HG03175 (cell line): ENCODE measurements around the gene NPY4R2.
"Not testable (repeated sequence)": the region's sequence is repeated elsewhere in the genome, so short reads cannot be mapped to it uniquely, and the experiment has no call there.

Experiments used
- ATAC-seq: cut with Tn5 transposase; IDR thresholded peaks from one replicate; pipeline ENCODE4 v1.9.1; 2021; ENCODE audit warnings: mild to moderate bottlenecking, moderate library complexity; ENCODE audit not compliant: unreplicated experiment

NPY4R2 gene

GRCh38 chr10:47928225-47928624 is 9.8 kb downstream of the NPY4R2 start:
- ATAC-seq, result not testable (repeated sequence)

- ATAC-seq, result not testable (repeated sequence)
These were observed 14.4 kb downstream of the NPY4R2 start for GRCh38 chr10:47932824-47933223.

- ATAC-seq, result not testable (repeated sequence)
These were observed 15.0 kb downstream of the NPY4R2 start for GRCh38 chr10:47933462-47933861.

DNA sequence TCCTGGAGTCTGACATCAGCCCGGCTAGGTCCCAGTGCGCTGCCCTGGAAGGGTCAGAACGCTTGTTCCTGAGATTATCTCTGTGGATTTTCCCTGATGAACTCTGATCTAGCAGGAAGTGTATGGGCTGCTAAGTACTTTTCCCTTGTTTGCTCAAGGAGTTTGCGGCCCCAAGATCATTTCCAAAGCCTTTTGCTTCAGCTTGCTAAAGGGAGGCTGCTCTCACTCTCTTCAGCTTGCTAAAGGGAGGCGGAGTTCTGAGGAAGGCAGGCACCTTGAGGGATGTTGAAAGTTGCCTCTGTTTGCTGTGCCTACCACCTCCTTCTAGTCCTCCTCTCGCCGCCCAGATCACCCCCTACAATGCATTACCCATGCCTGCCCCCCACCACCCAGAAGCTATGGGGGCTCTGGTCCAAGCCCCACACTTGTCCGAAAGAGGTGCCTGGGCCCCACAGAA is 18.3 kb downstream of the NPY4R2 start:
- ATAC-seq, result not testable (repeated sequence)

GRCh38 chr10:47937634-47938033 is 19.2 kb downstream of the NPY4R2 start:
- not testable (repeated sequence) for ATAC-seq

- not testable (repeated sequence) for ATAC-seq
These were observed 22.4 kb downstream of the NPY4R2 start for GRCh38 chr10:47940821-47941220.

DNA sequence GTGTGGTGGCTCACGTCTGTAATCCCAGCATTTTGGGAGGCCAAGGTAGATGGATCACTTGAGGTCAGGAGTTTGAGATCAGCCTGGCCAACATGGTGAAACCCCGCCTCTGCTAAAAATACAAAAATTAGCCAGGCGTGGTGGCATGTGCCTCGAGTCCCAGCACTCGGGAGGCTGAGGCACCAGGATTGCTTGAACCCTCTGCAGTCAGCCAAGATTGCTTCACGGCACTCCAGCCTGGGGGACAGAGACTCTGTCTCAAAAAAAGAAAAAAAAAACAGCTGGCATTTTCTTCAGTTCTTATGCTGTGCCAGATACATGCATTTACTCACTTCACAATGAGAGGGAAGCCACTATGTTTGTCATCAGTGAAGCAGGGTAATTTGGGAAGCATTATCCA is 22.9 kb downstream of the NPY4R2 start:
- ATAC-seq, result not testable (repeated sequence)

DNA sequence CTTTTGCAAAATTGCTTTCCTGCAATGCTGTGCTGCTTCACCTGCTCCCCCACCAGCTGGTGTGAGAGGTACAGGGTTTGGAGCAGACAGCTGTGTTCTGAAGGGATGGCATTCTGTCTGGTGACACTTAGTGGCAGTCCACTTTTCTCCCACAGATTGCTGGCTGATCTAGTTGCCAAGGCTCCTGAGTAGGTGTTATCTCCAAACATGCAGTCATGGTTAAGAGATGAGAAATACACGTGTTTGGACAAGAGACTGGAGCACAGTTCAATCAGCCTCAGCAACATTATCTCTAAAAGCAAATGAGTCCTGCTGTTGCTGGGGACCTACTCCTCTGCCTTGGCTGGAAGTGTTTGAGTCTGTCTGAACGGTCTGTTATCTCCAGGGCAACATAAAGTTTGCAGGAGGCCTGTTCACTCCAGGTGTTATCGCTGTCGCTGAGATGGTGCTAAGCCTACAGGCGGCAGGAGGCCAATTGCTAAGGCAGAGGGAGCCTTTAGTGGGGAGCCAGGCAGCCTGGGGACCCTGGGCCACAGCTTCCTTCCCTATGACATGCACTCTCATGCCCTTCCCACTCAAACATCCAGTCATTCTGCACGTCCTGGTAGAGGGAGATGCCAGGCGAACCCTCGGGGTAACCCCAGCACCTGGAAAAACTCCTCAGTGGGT is 24.0 kb downstream of the NPY4R2 start:
- ATAC-seq, result not testable (repeated sequence)

GRCh38 chr10:47943328-47943727 is 24.9 kb downstream of the NPY4R2 start:
- not testable (repeated sequence) for ATAC-seq

GRCh38 chr10:47947424-47947823 is 29.0 kb downstream of the NPY4R2 start:
- not testable (repeated sequence) for ATAC-seq

GRCh38 chr10:47957158-47957557 is 38.7 kb downstream of the NPY4R2 start:
- ATAC-seq, result not testable (repeated sequence)

GRCh38 chr10:47959677-47960076 is 41.2 kb downstream of the NPY4R2 start:
- ATAC-seq, result not testable (repeated sequence)

GRCh38 chr10:47960699-47961098 is 42.2 kb downstream of the NPY4R2 start:
- not testable (repeated sequence) for ATAC-seq

DNA sequence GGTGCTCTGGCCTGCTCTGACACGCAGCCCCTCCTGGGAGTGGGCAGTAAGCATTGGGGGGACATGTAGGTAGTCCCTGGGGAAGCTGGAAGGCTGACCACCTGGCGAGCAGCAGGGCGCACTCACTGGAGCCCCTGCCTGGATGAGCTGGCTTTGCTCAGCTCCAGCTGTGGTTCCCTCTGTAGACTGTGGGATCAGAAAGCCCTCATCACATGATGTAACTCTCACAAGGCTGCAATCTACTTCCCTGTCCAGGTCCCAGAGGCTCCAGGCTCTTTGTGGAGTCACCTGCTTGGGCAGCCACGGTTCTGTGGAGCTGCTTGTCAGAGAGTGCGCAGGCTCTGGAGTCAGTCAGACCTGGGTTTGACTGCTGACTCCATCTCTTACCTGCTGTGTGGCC is 44.3 kb downstream of the NPY4R2 start:
- ATAC-seq, result not testable (repeated sequence)

DNA sequence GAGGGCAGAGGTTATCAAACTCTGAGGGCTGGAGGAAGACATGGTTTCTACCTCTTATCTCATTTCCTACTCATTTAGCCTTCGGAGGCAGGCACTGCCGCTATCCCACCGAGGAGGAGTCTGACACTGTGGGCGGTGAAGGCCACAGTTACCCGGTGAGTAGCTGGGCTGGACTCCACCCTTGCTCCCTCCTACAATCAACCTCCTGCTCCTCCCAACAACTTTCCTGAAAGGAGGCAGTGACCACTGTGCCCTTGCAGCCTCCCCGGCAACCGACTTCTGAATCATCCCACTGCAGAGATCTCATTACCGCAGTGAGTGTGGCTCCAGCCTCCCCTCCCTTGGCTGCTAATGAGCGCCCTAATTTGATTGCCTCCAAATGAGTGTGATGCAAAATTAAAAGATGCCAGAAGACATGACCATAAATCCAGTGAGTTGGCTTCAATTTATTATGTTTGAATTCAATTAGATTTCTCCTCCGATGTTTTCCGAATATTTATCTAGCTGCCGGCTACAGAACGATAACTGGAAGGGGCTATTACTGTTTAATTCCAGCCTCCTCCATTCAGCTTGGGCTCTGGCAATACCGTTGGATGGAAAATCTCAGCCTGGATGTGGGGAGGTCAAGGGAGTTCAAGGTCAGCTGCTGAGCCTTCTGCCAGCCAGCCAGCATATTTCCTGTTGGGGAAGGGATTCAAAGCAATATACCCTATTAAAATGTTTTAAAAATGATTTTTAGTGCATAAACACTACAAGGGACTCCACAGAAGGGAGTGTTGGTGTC is 46.0 kb downstream of the NPY4R2 start:
- not testable (repeated sequence) for ATAC-seq

GRCh38 chr10:47968988-47969387 is 50.5 kb downstream of the NPY4R2 start:
- ATAC-seq, result peak; percentile 87

DNA sequence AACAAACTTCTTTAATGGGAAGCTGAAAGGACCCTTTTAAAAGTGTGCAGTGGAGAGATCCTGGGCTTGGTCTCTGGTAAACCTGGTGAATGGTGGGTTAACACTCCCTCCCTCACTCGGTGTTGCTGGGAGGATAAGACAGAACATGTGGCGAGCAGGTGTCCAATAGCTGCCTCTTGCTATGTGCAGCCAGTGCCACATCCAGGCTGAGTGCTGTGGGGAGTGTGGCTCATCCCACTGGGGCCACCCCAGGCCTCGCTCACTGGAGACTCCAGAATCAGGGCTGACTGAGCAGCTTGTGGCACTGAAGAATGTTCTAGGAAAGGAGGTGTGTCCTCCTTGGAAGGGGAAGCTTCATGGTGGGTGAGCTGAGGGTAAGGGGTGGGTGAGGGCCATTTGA is 51.6 kb downstream of the NPY4R2 start:
- not testable (repeated sequence) for ATAC-seq

DNA sequence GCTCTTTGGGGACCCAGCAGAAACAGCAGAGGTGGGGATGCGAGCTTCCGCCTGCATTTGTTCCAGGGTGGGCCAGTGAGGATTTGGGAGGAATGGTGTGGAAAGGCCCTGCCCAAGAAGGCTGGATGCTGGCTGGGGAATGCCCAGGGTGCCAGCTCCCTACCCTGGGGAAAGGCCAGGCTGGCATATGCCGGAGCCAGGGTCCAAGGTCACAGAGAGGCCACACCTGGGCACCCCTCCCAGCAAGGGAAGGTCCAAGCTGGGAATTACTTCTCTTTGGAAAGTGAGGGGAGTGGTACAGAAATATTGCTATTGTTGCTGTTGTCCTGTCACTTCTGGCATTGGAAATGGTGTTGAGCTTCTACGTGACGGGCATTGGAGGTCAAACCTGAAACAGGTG is 53.1 kb downstream of the NPY4R2 start:
- not testable (repeated sequence) for ATAC-seq

DNA sequence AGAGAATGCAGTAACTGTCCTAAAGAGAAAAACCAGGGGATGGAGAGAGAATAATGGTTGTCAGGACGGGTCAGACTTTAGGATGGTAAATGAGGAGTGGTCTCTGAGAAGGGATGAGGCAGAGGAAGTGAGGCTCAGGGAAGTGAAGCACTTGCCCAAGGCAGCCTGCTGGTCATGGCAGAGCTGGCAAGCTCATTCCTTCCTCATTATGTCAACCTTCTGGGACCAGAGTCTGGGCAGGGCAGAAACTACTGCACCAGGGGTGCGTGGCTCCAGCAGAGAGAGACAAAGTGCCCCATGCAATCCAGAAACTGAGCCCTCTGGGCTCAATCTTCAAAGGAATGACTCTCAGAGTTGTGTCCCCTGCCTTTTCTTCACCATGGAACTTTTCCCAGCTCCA is 53.6 kb downstream of the NPY4R2 start:
- ATAC-seq, result not testable (repeated sequence)
